Astrocyte (in vitro differentiated cells and primary cell): Measurements from ENCODE around the gene ELN.

ENCODE experiments used
- CTCF ChIP-seq: IDR thresholded peaks from 2 replicates; pipeline ENCODE4 v1.5.1; 2011; ENCODE audit warnings: low read depth, mild to moderate bottlenecking, inconsistent platforms, low read length, moderate library complexity; ENCODE audit not compliant: insufficient read depth
- EZH2 ChIP-seq: IDR thresholded peaks from 2 replicates; pipeline ENCODE4 v1.6.1; 2012; ENCODE audit warnings: mild to moderate bottlenecking, low read length, inconsistent platforms; ENCODE audit not compliant: insufficient read depth

- TF ChIP-seq CTCF, result no peak
- no peak for TF ChIP-seq EZH2
These were observed 43.3 kb upstream of the ELN start for GRCh38 chr7:73984481-73985205.
